GM18505 (cell line): ENCODE measurements around the gene LPP.
"Not testable (repeated sequence)": the region's sequence is repeated elsewhere in the genome, so short reads cannot be mapped to it uniquely, and the experiment has no call there.

ENCODE experiments used
- ATAC-seq: cut with Tn5 transposase; IDR thresholded peaks from one replicate; pipeline ENCODE4 v1.9.1; 2021; ENCODE audit not compliant: unreplicated experiment
- POLR2A ChIP-seq: IDR thresholded peaks from 4 replicates; pipeline ENCODE4 v1.6.1; 2011; ENCODE audit warnings: borderline replicate concordance; ENCODE audit not compliant: insufficient read depth, insufficient read length; ENCODE audit errors: extremely low read depth

LPP gene

GRCh38 chr3:188602111-188602510 lies 448.2 kb downstream of the LPP start:
- TF ChIP-seq POLR2A: no peak
- ATAC-seq: no peak

GRCh38 chr3:188602620-188603019 lies 448.7 kb downstream of the LPP start:
- no peak for TF ChIP-seq POLR2A
- ATAC-seq: no peak

DNA sequence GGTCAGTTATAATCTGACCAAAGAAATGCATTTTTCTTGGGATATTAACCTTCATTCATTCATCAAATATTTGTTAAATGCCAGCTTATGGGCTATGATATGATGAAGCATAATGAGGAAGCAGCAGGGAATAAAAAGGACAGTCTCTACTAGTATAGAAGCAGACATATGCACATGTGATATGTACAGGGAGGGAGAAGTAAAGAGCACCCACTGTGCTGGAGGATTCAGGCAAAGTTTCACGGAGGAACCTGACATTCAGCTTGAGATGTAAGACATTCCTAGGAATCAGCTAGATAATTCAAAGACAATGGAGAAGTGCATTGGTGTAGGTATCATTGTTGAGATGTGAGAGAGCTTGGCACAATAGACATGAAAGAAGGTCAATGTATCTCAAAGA lies 450.7 kb downstream of the LPP start:
- no peak for ATAC-seq
- no peak for TF ChIP-seq POLR2A

- no peak for ATAC-seq
- TF ChIP-seq POLR2A: no peak
Measured at GRCh38 chr3:188605231-188605630, 451.3 kb downstream of the LPP start.

DNA sequence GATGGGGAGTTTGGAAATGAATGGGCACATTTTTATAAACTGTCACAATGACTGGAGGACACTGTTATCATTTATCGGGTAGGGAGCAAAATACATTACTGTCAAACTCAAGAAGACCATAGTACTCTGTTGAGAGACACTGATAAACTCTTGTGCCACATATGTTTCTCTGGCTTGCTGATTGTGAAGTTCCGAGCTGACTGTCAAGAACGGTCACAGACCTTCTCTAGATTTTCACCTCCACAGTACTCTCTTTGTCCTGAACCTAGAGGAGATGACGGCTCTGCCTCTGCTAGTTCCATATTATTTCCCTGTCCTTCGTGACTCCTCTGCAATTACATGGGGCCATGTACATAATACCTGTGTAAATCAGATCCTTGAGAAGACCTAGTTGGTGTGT lies 451.9 kb downstream of the LPP start:
- TF ChIP-seq POLR2A: no peak
- ATAC-seq: no peak

DNA sequence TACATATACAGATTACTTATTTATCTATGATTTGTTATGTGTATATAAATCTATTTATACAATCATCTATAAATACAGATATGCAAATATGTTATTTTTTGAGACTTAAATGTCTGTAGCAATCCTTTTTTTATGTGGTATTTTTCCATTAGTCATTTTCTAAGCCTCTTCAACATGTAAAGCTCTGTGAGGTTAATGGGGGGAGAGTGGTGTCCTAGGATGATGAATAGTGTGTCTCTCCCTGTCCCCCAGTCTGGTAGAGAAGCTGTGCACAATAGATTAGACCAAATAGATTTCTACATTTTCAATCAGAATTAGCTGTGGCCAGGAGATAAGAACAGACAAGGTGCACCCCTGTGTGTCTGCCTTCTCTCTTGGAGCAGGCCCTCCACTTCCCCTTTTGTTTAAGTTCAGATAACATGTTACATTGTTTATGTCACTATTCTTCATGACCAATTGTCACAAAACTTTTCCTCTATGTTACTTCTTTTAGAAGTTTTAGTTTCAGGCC lies 453.9 kb downstream of the LPP start:
- TF ChIP-seq POLR2A: no peak
- no peak for ATAC-seq

DNA sequence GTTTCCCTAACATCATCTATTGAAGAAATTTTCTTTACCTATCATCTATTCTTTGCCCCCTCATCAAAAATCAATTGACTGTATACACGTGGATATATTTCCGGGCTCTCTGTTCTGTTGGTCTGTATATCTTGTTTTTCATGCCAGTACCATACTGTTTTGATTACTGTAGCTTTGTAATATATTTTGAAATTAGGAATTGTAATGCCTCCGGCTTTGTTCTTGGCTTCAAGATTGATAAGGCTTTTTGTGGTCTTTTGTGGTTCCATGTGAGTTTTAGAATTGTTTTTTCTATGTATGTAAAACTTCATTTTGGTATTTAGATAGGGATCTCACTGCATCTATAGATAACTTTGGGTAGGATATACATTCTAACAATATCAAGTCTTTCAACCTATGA lies 454.4 kb downstream of the LPP start:
- ATAC-seq: no peak
- no peak for TF ChIP-seq POLR2A

- not testable (repeated sequence) for ATAC-seq
Measured at GRCh38 chr3:188613721-188614120, 459.8 kb downstream of the LPP start.

DNA sequence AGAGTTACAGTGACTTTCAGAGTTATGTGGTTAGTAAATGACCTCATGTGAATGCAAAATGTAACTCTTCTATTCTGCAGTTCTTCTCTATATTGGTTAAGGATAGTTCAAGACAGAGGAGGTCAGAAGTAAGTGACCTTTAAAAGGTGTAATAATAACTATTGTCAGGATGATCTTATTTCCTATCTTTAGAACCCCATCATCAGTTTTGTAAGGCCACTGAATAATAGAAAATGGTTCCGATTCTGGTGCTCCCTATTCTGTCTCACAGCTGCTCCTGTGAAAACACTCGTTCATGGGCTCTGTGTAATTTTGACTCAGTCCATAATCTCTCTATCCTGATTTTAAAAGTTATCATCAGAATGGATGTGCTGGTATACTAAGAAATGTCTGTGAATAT lies 463.3 kb downstream of the LPP start:
- ATAC-seq: no peak
- no peak for TF ChIP-seq POLR2A

GRCh38 chr3:188617988-188618701 lies 464.2 kb downstream of the LPP start:
- no peak for ATAC-seq
- no peak for TF ChIP-seq POLR2A

GRCh38 chr3:188620752-188621151 lies 466.8 kb downstream of the LPP start:
- no peak for ATAC-seq
- TF ChIP-seq POLR2A: no peak

DNA sequence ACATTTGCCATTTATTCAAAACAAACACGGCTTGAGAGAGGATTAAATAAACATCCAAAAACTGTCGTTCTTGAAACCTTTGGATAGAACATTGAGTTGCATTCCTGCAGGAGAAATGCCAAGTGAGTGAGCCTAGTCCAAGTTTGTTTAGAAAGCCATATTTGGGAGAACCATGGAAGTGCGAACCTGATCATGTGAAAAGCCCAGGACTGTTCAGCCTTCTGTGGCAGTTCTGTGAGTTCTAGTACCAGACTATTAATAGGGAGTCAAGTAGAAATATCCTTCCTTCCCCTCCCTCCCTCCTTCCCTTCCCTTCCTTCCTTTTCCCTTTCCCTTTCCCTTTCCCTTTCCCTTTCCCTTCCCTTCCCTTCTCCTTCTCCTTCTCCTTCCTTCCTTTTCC lies 470.4 kb downstream of the LPP start:
- TF ChIP-seq POLR2A: no peak
- ATAC-seq: no peak

- no peak for ATAC-seq
- TF ChIP-seq POLR2A: no peak
Measured at GRCh38 chr3:188624828-188625227, 470.9 kb downstream of the LPP start.

GRCh38 chr3:188627652-188628051 lies 473.7 kb downstream of the LPP start:
- ATAC-seq: no peak
- no peak for TF ChIP-seq POLR2A
